ENCODE data around the gene RAD9B.
"Not testable (repeated sequence)": the region's sequence is repeated elsewhere in the genome, so short reads cannot be mapped to it uniquely, and the experiment has no call there.

Gene RAD9B

DNA sequence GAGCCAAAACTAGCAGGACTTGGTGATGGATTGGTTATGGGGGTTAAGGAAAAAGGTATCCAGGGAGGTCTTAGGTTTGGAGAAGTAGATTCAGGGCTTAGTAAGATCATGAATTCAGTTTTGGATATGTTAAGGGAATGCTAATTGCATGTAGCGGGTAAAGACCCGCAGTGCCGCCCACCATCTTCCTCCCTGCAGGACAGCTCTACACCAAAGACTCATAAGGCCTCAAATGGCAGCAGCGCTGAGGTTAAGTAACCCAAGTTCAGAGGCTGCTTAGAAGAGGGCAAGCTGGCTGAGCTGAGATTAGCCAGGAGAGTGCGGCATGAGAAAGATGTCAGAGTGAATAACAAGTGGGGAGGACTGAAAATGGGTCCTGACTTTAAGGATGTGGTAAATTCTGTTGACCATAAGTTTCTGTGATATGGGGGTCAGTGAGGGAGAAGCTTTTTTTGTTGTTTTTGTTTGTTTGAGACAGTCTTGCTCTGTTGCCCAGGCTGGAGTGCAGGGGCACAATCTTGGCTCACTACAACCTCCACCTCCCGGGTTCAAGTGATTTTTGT, 26.2 kb downstream of the RAD9B start:
- no peak for DNase-seq (ENCODE audit: low read depth)

DNA sequence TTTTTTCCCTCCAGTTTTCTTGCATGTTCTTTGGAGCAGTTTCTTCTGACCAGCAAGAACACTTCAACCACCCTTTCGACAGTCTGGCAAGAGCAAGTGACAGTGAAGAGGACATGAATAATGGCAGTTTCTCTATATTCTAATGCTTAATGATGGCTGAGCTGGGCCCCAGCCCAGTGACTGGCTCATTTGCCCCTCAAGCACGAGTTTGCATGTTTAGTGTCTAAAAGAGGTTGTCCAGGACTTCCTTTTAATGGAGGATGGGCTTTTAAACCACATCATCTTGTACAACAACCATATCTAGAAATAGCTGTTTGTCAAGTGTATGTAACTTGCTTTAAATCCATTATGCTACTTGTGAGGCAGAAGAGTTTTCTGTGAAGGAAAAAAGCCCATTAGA, 28.4 kb downstream of the RAD9B start:
- no peak for DNase-seq (ENCODE audit: low read depth)

DNA sequence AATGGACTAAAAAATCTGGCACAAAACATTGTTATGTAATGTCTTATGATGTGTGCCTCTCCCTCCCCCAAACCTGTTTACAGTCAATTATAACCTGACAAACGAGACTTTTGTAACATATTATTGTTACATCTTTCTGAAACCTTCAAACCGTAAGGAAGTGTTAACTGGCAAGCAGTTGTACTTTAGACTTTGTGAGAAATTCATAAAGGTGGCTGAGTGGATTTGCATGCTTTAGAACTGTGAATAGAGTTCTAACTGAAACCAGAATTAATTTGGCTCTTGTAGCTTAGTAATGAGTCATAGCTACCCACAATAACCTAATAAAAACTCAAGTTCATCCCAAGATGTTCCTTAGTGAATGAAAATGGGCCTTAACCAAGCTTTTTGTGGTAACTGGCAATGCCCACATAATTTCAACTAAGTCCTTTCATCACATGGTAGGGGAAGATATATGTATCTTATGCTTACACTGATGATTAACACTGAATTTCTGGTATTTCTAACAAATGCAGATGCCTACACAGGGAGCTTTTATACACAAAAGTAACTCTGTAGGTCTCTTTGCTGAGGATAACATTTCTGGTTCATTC, 29.7 kb downstream of the RAD9B start:
- no peak for DNase-seq (ENCODE audit: low read depth)

DNA sequence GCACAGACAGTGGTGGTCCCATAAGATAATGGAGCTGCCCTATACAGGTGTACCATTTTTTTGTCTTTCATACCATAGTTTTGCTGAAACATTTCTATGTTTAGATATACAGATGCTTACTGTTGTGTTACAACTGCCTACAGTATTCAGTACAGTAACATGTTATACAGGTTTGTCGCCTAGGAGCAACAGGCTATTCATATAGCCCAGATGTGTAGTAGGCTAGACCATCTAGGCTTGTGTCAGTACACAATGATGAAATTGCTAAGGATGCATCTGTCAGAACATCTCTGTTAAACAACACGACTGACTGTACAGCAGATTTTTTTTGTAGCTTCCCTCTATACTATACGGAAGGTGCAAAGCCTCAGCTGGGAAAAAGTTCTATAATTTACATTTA, 30.5 kb downstream of the RAD9B start:
- no peak for DNase-seq (ENCODE audit: low read depth)

DNA sequence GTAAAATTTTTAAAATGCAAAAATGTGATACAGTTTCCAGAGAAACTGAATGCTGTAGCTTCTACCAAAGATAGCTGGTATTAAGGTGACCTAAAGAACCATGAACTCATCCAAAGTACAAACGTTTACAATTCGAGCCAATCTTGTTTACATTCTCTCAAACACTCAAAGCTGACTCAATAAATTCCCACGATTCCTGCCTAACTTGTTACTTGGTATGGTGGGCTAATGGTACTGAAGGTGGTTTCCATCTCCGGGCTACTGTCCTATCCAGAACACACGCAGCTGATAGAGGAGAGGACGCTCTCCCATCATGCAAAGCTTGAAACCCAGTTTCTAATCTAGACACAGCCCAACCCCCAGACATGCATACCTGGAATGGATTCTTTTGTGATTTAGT, 31.5 kb downstream of the RAD9B start:
- DNase-seq (ENCODE audit: low read depth): no peak

DNA sequence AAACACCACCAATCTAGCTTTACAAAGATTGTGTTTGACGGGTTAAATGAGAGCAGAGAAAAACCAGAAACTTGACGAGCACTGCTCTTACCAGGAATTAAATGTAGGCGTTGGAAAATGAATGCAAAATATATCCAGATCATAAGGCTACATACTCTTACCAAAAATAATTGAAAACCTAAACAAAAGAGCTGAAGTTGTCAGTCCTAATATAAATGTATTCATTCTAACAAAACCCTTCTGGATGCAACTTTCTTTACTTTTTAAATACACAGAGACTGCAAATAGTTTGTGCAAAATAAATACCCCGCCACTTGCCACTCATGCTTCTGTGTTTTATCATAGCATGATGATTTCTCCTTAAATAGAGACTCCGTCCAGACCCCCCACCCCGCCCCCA, 32.7 kb downstream of the RAD9B start:
- DNase-seq (ENCODE audit: low read depth): no peak

DNA sequence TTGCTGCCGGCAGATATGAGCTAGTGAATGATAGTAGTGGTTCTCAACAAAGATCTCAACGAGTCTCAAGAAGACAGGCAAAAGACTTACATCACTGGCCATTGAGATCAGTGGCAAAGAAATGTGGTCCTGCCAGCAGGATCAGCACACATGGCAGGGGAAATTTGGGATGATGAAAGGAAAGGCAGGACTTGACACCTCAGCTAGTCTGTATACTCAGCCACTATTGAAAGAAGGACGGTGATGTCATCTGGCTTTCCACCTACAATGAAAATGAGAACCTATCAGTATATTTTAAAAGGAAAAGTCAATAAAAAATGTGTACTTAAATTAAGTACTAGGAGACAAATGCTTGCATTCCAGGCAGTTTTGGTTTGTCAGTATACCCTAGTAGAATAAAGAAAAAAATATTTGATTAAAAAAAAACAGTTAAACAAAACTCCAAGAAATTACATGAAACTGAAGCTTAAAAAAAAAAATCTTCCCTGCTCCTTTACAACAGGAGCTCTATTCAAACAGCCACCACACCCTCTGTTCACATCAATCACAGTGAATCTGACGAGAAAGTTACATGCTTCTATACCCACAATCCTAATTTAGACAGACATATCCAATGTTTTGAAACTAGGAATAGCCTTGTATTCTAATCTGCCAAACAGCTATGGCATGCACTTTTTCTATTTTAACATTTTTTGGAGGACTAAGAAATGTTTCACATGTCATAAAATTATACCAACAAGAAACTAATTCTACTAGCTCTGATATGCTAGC, 34.9 kb downstream of the RAD9B start:
- no peak for DNase-seq (ENCODE audit: low read depth)

DNA sequence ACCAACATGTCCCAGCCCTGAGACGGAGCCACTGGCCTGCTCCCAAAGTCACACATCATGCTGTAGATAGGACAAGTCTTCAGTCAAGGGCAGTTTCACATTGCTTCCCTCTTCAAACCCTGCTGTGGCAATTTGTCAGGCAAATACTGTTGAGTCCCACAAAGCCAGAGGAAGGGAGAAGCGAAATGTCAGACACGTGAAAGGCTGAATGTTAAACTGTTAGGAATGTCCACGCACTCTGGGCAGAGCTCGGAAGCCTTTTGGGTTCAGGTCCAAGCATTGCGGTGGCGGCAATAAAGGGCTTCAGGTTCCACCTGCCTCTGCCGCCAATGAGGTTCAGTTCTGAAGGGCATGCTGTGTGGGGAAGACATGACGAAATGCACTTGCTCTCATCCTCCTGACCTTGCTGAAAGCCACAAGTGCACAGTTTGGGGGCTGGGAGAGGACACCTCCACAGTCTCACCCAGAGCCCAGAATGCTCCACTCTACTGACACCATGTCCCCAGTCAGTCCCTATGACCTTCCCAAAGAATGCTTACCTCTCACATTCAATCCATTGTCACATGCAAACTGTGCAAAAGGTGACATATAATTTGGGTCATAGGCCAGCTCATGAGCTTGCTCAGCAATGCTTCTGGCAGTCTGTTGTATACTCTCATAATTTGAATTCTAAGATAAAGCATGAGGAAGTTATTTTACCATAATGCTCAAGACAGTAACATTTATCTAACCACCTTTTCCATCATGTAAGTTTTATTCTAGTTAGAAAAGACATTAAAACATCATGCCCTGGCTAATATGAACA, 35.7 kb downstream of the RAD9B start:
- DNase-seq (ENCODE audit: low read depth): no peak

DNA sequence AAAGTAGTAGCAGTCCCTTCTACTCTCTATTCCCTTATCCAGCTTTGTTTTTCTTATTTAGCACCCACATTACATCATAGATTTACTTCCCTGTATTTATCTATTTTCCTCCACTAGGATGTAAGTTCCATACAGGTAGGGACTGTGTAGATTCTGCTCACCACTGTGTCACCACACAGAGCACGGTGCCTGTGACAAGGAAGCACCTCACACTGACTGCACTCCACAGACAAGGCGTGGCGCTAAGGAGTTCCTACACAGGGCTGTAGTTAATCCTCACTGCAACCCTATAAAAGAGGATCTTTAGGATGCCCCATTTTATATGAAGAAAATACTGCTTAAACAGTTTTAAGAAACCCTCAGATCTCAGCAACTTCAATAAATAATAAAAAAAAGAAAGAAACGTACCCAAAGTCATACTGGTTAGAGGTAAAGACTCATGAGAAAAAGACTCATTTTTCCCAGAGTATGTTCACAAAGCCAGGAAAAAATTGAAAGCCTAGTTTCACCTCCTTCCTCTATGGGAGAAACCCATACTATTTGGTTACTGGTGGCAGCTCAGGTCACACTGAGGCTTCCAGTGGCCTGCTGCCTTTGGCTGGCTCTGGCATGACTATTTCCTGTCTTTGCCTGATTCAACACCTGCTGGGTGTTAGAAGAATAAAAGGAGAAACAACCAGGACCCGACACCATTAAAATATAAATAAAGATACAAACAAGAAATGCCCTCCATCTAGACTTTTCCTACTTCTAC, 36.9 kb downstream of the RAD9B start:
- DNase-seq (ENCODE audit: low read depth): no peak

DNA sequence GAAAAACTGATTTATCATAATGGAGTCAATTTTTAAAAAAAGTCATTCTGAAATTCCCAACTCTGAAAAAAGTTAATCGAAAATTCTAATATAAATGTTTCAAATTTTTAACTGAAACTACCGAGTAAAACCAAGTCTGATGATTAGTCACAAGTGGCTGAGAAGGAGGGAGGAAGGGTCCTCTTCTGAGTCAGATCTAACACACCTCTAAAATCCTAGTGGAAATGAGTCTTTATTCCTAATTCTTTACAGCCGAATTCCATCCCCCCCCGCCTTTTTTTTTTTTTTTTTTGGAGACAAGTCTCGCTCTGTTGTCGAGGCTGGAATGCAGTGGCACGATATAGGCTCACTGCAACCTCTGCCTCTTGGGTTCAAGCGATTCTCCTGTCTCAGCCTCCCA, 37.9 kb downstream of the RAD9B start:
- DNase-seq (ENCODE audit: low read depth): no peak

DNA sequence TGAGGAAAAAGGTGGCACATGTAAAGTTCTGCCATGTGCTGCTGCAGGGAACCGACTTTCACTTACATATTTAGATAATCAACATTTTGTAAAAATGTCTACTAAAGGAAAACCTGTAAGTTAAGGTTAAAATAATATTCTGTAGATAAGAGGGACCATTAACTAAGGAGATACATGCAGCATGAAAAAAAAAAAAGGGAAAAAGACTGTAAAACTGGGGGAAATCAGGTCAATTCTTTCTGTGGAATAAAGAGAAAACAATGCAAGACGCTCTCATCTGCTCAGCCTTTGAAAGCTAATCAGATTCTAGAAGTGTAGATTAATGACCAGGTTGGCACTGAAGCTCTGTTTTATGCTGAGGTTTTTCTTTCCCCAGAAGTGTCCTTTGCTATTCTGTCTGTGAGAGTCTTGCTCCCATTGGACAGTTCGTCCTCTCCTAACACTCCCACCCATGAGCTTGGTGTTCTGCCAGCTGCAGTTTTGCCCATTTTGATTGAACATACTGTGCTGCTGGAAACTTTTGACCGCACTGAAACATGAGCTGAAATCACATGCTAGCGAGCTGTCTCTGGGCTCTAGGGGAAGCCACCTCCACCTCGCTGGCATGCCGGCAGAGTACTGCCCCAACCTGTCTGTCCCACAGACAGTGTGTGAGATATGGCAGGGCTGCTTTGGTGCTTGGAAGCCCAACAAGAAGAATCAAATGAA, 41.3 kb downstream of the RAD9B start:
- DNase-seq (ENCODE audit: low read depth): no peak

DNA sequence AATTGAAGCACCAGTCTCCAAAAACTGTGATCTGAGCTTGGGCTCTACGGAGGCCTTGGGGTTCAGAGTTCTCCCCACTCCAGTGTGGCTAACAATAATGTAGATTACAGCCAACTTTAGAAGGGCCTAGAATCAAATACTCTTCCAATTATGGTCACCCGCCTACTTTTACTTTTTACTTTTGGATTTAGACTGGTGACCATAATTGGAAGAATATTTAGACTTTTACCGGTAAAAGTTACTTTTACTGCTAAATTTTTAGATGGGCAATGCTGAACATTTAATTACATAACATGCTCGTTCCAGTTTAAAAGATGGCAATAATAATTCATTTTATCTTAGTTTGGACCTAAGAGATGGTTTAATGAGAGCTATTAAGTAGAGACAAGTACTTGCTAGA, 41.8 kb downstream of the RAD9B start:
- DNase-seq (ENCODE audit: low read depth): no peak

DNA sequence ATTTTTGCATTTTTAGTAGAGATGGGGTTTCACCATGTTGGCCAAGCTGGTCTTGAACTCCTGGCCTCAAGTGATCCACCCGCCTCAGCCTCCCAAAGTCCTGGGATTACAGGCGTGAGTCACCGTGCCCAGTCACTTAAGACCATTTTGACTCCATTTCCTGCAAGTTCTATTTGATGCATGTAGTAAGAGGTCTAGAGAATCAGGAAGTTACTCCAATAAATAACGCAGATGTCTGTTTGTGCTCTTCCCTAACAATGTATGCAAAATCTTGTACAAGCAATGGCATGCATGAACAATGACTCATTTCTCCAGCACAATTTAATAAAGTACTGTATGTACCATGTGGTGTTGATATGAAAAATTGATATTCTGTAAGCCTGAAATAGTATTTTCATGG, 43.1 kb downstream of the RAD9B start:
- not testable (repeated sequence) for DNase-seq (ENCODE audit: low read depth)

DNA sequence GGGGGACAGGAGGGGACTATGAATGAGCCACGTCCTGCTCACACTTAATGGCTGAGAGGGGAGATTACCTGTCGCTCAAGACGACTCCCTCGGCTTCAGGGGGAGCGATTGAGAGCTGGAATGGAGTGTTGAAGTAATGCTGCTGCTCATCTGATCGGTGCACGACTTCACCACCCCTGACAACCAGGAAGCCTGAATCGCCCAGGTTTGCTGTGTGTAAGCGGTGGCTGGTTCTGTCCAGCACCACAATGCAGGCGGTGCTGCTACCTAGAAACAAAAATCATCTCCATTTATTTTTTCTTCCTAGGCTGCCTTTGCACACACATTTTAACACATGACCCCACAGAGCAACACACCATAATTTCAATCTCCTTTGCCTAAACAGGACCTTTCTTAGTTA, 43.7 kb downstream of the RAD9B start:
- no peak for DNase-seq (ENCODE audit: low read depth)

DNA sequence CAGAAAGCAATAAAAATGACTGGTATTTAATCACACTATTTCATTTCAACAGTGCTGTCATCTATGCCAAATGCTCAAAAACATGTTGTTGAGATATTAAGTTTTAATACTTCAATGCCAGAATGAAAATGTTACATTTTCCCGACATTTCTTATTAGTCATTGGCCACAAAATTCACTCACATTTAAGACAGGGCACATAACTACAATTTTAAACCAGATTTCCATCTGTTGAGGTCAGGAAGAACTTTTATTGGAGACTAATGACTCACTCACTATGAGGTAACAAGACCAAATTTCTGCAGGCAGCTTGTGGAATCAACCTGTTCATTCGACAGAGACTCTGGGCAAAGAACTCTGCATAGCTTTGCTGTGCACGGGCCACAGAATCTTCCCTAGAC, 44.2 kb downstream of the RAD9B start:
- DNase-seq (ENCODE audit: low read depth): no peak

DNA sequence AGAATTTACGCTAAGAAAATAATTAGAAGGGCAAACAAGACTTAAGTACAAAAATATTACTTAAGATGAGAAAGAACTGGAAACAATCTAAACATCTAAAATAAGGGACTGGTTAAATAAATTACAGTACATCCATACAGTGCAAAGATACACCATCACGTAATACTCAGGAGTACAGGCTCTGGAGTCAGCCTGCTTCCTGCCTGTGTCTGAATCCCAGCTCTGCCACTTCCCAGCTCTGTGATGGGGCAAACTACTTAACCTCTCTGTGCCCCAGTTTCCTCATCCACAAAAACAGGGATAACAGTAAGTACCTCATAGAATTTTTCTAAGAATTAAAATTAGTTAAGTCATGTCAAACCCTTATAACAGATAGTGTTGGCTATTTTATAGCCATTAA, 45.0 kb downstream of the RAD9B start:
- DNase-seq (ENCODE audit: low read depth): no peak

DNA sequence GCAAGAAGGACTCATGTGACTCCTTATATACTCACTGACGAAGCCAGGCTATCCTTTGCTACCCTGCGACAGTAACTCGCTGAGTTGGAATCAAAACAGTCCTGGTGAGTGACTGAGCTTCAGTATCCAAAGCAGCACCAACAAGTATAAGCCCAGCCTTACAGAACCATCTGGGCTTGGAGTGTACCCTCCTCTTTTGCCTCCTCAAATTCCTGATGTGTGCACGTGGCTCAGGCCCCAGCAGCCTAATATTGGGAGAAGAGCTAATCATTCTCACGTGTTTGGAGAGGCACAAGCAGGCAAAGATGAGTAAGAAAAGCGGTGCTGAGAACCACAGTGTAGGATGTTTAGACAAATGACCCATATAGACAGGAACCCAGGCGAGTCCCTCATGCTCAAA, 46.5 kb downstream of the RAD9B start:
- no peak for DNase-seq (ENCODE audit: low read depth)

DNA sequence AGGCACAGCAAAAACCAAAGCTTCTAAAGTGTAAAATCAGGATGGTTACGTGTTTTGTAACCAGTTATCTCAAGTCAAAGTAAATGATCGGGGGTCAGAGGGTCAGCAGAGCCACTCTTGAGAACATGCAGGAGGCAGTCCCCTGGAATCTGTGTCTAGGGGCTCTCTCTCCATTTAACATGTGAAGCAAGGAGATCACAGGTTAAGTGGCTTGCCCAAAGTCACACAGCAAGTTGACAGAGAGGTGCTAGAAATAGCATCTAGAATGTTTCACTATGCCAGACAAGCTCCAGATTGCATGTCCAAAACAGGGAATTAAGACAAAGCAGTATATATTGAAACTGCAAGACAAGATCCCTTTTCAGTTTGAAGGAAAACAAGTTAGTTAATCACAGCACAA, 47.6 kb downstream of the RAD9B start:
- DNase-seq (ENCODE audit: low read depth): no peak

DNA sequence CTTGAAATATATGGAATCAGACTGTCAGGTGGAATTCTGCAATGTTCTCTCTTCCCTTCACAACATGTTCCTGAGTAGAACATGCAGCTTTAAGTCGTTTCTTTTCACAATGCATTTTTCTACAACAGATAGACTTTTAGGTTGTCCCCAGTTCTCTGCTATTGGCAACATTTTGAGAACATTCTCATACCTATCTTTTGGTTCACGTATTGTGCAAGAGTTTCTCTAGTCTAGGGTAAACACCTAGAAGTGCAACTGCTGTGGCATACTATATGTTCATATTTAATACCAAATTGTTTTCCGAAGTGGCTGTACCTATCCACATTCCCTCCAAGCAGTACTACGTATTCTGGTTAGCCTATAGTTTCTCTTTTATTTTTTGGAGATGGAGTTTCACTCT, 48.9 kb downstream of the RAD9B start:
- no peak for DNase-seq (ENCODE audit: low read depth)

Data from activated T-cell treated with anti-CD3 and anti-CD28 coated beads for 48 hours (primary cell).